SK-N-SH treated with all-trans-retinoic acid at 6 μM for 48 hours (cell line): ENCODE measurements around the gene KLF6.

Source experiments
- ATAC-seq: fragments of 200-7000 bp; cut with Tn5 transposase; 3 replicates; pipeline ENCODE4 v1.9.1; 2020; ENCODE audit warnings: mild to moderate bottlenecking, moderate library complexity
- CSDC2 ChIP-seq: fragments of 250-450 bp; sonication (Bioruptor Pico); IDR thresholded peaks from 2 replicates; pipeline ENCODE4 v1.5.0; 2020; ENCODE audit warnings: mild to moderate bottlenecking, moderate library complexity
- ESRRG ChIP-seq: fragments of 250-450 bp; sonication (Bioruptor Pico); IDR thresholded peaks from 2 replicates; pipeline ENCODE4 v1.6.1; 2021; ENCODE audit warnings: mild to moderate bottlenecking
- ISL1 ChIP-seq: fragments of 250-450 bp; sonication (Bioruptor Pico); IDR thresholded peaks from 2 replicates; pipeline ENCODE4 v2.1.2; 2022; ENCODE audit warnings: mild to moderate bottlenecking, moderate library complexity
- OSR1 ChIP-seq: fragments of 250-450 bp; sonication (Bioruptor Pico); IDR thresholded peaks from 2 replicates; pipeline ENCODE4 v1.8.0; 2022; ENCODE audit warnings: moderate library complexity, mild to moderate bottlenecking, inconsistent platforms
- PPARA ChIP-seq: fragments of 250-450 bp; sonication (Bioruptor Pico); IDR thresholded peaks from 2 replicates; pipeline ENCODE4 v1.5.0; 2020; ENCODE audit warnings: mild to moderate bottlenecking, borderline replicate concordance
- SNAI2 ChIP-seq: fragments of 250-450 bp; sonication (Bioruptor Pico); IDR thresholded peaks from 2 replicates; pipeline ENCODE4 v1.5.0; 2020; ENCODE audit warnings: mild to moderate bottlenecking, moderate library complexity
- TCF4 ChIP-seq: fragments of 250-450 bp; sonication (Bioruptor Pico); IDR thresholded peaks from 2 replicates; pipeline ENCODE4 v1.8.0; 2021; ENCODE audit warnings: mild to moderate bottlenecking, moderate library complexity, borderline replicate concordance
- TOX ChIP-seq: fragments of 250-450 bp; sonication (Bioruptor Pico); IDR thresholded peaks from 2 replicates; pipeline ENCODE4 v1.8.0; 2021; ENCODE audit warnings: mild to moderate bottlenecking, moderate library complexity, borderline replicate concordance
- ZC3H10 ChIP-seq: fragments of 250-450 bp; sonication (Bioruptor Pico); IDR thresholded peaks from 2 replicates; pipeline ENCODE4 v1.5.1; 2021; ENCODE audit warnings: mild to moderate bottlenecking, moderate library complexity
- ZFP3 ChIP-seq: fragments of 250-450 bp; sonication (Bioruptor Pico); IDR thresholded peaks from 2 replicates; pipeline ENCODE4 v1.5.0; 2020; ENCODE audit warnings: mild to moderate bottlenecking, moderate library complexity
- TF ChIP-seq, protein P1 (sequence below): fragments of 250-450 bp; sonication (Bioruptor Pico); IDR thresholded peaks from 2 replicates; pipeline ENCODE4 v1.8.0; 2020; ENCODE audit warnings: mild to moderate bottlenecking, moderate library complexity, borderline replicate concordance
- TF ChIP-seq, protein P2 (sequence below): fragments of 250-450 bp; sonication (Bioruptor Pico); IDR thresholded peaks from 2 replicates; pipeline ENCODE4 v1.5.0; 2020; ENCODE audit warnings: mild to moderate bottlenecking, moderate library complexity
- TF ChIP-seq, protein P3 (sequence below): fragments of 250-450 bp; sonication (Bioruptor Pico); IDR thresholded peaks from 2 replicates; pipeline ENCODE4 v1.5.1; 2021; ENCODE audit warnings: mild to moderate bottlenecking, moderate library complexity
- TF ChIP-seq, protein P4 (sequence below): fragments of 250-450 bp; sonication (Bioruptor Pico); IDR thresholded peaks from 2 replicates; pipeline ENCODE4 v1.5.1; 2020; ENCODE audit warnings: low read depth, mild to moderate bottlenecking, moderate library complexity
- TF ChIP-seq, protein P5 (sequence below): fragments of 250-450 bp; sonication (Bioruptor Pico); IDR thresholded peaks from 2 replicates; pipeline ENCODE4 v1.8.0; 2021; ENCODE audit warnings: low read depth, mild to moderate bottlenecking, moderate library complexity, borderline replicate concordance

Gene KLF6

DNA sequence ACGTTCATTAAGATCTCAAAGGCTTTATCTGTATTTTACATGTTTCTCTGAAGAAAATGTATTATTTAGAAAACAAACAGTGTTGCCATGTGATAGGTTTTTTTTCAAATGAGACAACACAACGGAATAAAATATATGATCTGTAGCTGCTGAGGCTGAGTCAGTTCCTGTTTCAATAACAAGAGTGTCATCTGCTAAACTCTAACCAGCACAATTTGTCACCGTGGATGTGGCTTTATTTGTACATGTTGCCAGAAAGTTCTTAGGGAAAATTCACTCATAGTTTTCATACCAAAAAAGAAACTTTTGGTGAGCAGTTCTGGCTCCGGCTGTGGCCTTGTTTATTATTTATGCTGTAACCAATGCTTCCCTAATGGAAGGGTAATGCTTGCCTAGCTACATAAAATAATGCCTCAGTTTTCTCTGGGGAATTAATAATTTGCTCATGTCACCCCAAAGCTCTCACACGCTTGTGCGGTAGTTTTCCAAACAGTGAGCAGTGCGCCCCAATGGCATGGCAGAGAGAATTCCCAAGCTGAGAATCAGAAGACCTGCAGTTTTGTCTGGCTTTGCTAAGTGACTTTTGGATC is 20.3 kb upstream of the KLF6 start:
- TF ChIP-seq ISL1 (CRISPR knock-in tag) = 0 out of 2 replicates have a peak, but pooled peaks have one; percentile 3
- no peak for TF ChIP-seq TCF4 (CRISPR knock-in tag)
- 0 out of 2 replicates have a peak, but pooled peaks have one; percentile 46 for TF ChIP-seq CSDC2
- peak; percentile 65 for ATAC-seq

DNA sequence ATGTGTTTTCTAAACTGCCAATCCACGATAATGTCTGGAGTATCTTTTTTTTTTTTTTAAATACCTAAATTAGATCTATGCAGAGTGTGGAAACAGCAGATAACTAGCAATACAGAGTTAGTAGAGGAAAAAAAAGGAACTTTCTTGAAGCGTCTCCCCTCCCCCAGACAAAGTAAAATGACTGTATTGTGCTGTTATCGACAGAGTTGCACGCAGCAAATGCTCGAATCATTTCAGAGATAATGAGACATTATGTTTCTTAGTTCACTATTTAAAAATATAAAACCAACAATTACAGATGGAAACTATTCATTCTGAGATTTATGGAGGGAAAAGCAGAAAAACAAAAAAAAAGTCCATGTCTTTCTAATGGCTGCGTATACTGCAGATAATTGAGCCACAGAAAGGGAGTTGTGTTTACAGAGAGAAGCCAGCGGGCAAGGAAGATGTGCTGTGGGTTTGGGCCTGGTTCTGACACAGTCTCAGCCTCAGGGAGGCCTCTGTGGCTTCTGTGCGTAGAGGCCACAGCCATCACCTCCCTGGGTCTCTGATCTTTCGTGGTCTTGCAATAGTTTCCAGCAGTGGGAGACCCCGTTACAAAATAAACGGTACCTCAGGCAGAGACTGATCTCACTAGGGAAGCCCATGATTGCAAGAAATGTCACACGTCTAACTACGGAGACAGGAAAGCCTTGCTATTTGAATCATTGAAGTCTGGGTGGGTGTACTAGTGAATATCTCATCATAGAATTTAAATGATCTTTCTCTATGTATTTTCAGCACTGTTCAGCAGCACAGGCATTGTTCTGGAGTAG is 19.1 kb upstream of the KLF6 start:
- TF ChIP-seq ZFP3 (CRISPR knock-in tag) (no peak), ESRRG (CRISPR knock-in tag) (no peak), TCF4 (CRISPR knock-in tag) (no peak), CSDC2 (no peak), ISL1 (CRISPR knock-in tag) (no peak)
- TF ChIP-seq, protein P1, sequence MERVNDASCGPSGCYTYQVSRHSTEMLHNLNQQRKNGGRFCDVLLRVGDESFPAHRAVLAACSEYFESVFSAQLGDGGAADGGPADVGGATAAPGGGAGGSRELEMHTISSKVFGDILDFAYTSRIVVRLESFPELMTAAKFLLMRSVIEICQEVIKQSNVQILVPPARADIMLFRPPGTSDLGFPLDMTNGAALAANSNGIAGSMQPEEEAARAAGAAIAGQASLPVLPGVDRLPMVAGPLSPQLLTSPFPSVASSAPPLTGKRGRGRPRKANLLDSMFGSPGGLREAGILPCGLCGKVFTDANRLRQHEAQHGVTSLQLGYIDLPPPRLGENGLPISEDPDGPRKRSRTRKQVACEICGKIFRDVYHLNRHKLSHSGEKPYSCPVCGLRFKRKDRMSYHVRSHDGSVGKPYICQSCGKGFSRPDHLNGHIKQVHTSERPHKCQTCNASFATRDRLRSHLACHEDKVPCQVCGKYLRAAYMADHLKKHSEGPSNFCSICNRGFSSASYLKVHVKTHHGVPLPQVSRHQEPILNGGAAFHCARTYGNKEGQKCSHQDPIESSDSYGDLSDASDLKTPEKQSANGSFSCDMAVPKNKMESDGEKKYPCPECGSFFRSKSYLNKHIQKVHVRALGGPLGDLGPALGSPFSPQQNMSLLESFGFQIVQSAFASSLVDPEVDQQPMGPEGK (CRISPR knock-in tag) = no peak
- TF ChIP-seq, protein P2, sequence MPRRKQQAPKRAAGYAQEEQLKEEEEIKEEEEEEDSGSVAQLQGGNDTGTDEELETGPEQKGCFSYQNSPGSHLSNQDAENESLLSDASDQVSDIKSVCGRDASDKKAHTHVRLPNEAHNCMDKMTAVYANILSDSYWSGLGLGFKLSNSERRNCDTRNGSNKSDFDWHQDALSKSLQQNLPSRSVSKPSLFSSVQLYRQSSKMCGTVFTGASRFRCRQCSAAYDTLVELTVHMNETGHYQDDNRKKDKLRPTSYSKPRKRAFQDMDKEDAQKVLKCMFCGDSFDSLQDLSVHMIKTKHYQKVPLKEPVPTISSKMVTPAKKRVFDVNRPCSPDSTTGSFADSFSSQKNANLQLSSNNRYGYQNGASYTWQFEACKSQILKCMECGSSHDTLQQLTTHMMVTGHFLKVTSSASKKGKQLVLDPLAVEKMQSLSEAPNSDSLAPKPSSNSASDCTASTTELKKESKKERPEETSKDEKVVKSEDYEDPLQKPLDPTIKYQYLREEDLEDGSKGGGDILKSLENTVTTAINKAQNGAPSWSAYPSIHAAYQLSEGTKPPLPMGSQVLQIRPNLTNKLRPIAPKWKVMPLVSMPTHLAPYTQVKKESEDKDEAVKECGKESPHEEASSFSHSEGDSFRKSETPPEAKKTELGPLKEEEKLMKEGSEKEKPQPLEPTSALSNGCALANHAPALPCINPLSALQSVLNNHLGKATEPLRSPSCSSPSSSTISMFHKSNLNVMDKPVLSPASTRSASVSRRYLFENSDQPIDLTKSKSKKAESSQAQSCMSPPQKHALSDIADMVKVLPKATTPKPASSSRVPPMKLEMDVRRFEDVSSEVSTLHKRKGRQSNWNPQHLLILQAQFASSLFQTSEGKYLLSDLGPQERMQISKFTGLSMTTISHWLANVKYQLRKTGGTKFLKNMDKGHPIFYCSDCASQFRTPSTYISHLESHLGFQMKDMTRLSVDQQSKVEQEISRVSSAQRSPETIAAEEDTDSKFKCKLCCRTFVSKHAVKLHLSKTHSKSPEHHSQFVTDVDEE = no peak
- TF ChIP-seq, protein P3, sequence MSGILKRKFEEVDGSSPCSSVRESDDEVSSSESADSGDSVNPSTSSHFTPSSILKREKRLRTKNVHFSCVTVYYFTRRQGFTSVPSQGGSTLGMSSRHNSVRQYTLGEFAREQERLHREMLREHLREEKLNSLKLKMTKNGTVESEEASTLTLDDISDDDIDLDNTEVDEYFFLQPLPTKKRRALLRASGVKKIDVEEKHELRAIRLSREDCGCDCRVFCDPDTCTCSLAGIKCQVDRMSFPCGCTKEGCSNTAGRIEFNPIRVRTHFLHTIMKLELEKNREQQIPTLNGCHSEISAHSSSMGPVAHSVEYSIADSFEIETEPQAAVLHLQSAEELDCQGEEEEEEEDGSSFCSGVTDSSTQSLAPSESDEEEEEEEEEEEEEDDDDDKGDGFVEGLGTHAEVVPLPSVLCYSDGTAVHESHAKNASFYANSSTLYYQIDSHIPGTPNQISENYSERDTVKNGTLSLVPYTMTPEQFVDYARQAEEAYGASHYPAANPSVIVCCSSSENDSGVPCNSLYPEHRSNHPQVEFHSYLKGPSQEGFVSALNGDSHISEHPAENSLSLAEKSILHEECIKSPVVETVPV = no peak
- TF ChIP-seq, protein P4, sequence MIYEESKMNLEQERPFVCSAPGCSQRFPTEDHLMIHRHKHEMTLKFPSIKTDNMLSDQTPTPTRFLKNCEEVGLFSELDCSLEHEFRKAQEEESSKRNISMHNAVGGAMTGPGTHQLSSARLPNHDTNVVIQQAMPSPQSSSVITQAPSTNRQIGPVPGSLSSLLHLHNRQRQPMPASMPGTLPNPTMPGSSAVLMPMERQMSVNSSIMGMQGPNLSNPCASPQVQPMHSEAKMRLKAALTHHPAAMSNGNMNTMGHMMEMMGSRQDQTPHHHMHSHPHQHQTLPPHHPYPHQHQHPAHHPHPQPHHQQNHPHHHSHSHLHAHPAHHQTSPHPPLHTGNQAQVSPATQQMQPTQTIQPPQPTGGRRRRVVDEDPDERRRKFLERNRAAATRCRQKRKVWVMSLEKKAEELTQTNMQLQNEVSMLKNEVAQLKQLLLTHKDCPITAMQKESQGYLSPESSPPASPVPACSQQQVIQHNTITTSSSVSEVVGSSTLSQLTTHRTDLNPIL (CRISPR knock-in tag) = no peak
- TF ChIP-seq, protein P5, sequence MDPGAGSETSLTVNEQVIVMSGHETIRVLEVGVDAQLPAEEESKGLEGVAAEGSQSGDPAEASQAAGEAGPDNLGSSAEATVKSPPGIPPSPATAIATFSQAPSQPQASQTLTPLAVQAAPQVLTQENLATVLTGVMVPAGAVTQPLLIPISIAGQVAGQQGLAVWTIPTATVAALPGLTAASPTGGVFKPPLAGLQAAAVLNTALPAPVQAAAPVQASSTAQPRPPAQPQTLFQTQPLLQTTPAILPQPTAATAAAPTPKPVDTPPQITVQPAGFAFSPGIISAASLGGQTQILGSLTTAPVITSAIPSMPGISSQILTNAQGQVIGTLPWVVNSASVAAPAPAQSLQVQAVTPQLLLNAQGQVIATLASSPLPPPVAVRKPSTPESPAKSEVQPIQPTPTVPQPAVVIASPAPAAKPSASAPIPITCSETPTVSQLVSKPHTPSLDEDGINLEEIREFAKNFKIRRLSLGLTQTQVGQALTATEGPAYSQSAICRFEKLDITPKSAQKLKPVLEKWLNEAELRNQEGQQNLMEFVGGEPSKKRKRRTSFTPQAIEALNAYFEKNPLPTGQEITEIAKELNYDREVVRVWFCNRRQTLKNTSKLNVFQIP (CRISPR knock-in tag) = no peak
- TF ChIP-seq, all 23 proteins: peak for 0
- peak; percentile 12; the same call in 2 of the 3 replicates for ATAC-seq

DNA sequence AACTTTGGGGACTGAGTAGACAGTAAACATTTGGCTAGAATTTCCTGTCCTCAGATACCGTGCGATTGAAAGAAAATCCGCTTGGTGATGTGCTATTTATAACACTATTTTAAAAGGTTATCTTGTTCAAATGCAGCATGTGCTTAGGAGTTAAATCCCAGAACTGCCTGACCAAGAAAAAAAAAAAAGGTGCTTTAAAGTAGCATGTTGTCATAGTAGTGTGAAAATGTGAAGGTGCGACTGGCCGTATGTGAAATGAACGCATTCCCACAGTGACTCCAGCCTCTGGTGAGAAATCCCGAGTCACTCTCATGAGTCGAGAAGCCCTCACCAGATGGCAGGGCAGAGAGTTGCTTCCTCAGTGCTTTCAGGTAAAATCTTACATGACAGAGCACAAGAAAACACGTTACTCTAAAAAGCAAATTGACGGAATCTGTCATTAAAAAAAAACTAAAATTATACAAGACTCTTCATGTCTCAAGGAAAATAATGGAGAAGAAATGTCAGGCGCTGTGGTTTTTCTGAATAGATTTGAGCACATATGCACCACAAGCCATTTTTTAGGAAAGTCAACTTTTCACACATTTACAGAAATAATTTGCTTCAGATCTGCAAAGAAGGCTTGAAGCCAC is 18.4 kb upstream of the KLF6 start:
- no peak for ATAC-seq
- TF ChIP-seq ZC3H10 (CRISPR knock-in tag) (no peak), OSR1 (no peak), PPARA (CRISPR knock-in tag) (no peak), ISL1 (CRISPR knock-in tag) (no peak), TOX (no peak), SNAI2 (CRISPR knock-in tag) (no peak)
- TF ChIP-seq, protein P2 = no peak
- TF ChIP-seq, protein P5 (CRISPR knock-in tag) = no peak
